Breast epithelium (tissue), 4 donors: ENCODE data around the gene SEMA6D. TPM values are rescaled to one million over a fixed set of nuclear protein-coding genes. Genes with fewer than 3 reads are reported as not detected.

Experiments
- DNase-seq, 2 donors: peaks; one replicate each; pipeline ENCODE4 v3.0.0-alpha.2; 2019; ENCODE audit warnings: low spot score in 2 of 2
- H3K27ac ChIP-seq, 2 donors: fragments of 200-600 bp; sonication (generic) in 1 of 2; one replicate each; pipeline ENCODE4 v1.5.1; 2016 to 2019; ENCODE audit warnings: mild to moderate bottlenecking in 1 of 2
- H3K27me3 ChIP-seq, 2 donors: fragments of 200-600 bp; sonication (generic) in 1 of 2; one replicate each; pipeline versions ENCODE4 v1.5.1 to v1.6.0; 2017 to 2019; ENCODE audit warnings: control low read depth in 1 of 2, mild to moderate bottlenecking in 1 of 2
- H3K36me3 ChIP-seq: fragments of 200-600 bp; one replicate; pipeline ENCODE4 v1.5.1; 2019
- H3K4me1 ChIP-seq, 2 donors: fragments of 200-600 bp; sonication (generic); one replicate each; pipeline ENCODE4 v1.5.1; 2016 to 2019; ENCODE audit warnings: control low read depth in 1 of 2
- H3K4me3 ChIP-seq, 3 donors: fragments of 200-600 bp; sonication (generic); 1 replicate in 2 of 3; 2 replicates in 1 of 3; pipeline ENCODE4 v1.5.1; 2016 to 2019; ENCODE audit warnings: mild to moderate bottlenecking in 3 of 3, moderate library complexity in 2 of 3
- H3K9me3 ChIP-seq, 2 donors: fragments of 200-600 bp; sonication (generic) in 1 of 2; one replicate each; pipeline ENCODE4 v1.5.1; 2016 to 2019; ENCODE audit warnings: control low read depth in 1 of 2
- CTCF ChIP-seq, 3 donors: fragments of 450-650 bp; IDR thresholded peaks; one replicate each; pipeline ENCODE4 v1.5.1; 2016 to 2017; ENCODE audit warnings: antibody characterized with exemption in 3 of 3, mild to moderate bottlenecking in 3 of 3, moderate library complexity in 3 of 3
- POLR2A ChIP-seq: fragments of 450-650 bp; IDR thresholded peaks from one replicate; pipeline ENCODE4 v1.6.1; 2016; ENCODE audit warnings: antibody characterized with exemption, mild to moderate bottlenecking, moderate library complexity
- POLR2AphosphoS5 ChIP-seq, 3 donors: sonication (generic); formaldehyde crosslinking; IDR thresholded peaks; one replicate each; pipeline ENCODE4 v1.6.1; 2017; ENCODE audit warnings: antibody characterized with exemption in 3 of 3
- intact Hi-C: fragments of 100-400 bp; cut with DNase I; formaldehyde crosslinking; loops from one replicate; pipeline ENCODE4 v1.15.1; 2023; ENCODE audit warnings: low total_unique reads
- total RNA-seq, 3 donors: library from RNA; depleted of rRNA; stranded (reverse); fragments of >200 nt; gene quantifications; one replicate each; pipeline ENCODE4 v1.1.0, GENCODE V29; 2016

The SEMA6D gene
- total RNA-seq, 3 donors from 2014 or later = 3.0 to 22.8 (median 10.5) TPM

GRCh38 chr15:47675735-47676134, 41.6 kb upstream of the SEMA6D start:
- DNase-seq = no peak
- Histone ChIP-seq H3K36me3 (no peaks in the 10 kb centered on the region), H3K9me3 (no peaks in the 10 kb centered on the region), H3K27ac (no peak overlapping the region), H3K27me3 (no peaks in the 10 kb centered on the region), H3K4me1 (no peaks in the 10 kb centered on the region), H3K4me3 (no peak overlapping the region)
- TF ChIP-seq POLR2AphosphoS5 (IDR thresholded peaks at IDR 0.05) = no peak
- TF ChIP-seq POLR2A = no peak
- no peak for TF ChIP-seq CTCF (IDR thresholded peaks at IDR 0.05)
- intact Hi-C loops = no loop called here

- TF ChIP-seq POLR2A = no peak
- TF ChIP-seq CTCF (IDR thresholded peaks at IDR 0.05) = no peak
- no peak for TF ChIP-seq POLR2AphosphoS5 (IDR thresholded peaks at IDR 0.05)
- Histone ChIP-seq H3K9me3 (no peaks in the 10 kb centered on the region), H3K36me3 (no peaks in the 10 kb centered on the region), H3K4me1 (no peaks in the 10 kb centered on the region), H3K4me3 (no peak overlapping the region), H3K27me3 (no peaks in the 10 kb centered on the region), H3K27ac (no peak overlapping the region)
- no peak for DNase-seq
- intact Hi-C loops = no loop called here
Measured at GRCh38 chr15:47678040-47678439, 39.3 kb upstream of the SEMA6D start.

- intact Hi-C loops = no loop called here
- Histone ChIP-seq H3K27me3 (no peaks in the 10 kb centered on the region), H3K9me3 (no peaks in the 10 kb centered on the region), H3K27ac (no peak overlapping the region), H3K4me1 (no peaks in the 10 kb centered on the region), H3K36me3 (no peaks in the 10 kb centered on the region), H3K4me3 (no peak overlapping the region)
- no peak for DNase-seq
- TF ChIP-seq POLR2A = no peak
- no peak for TF ChIP-seq POLR2AphosphoS5 (IDR thresholded peaks at IDR 0.05)
- TF ChIP-seq CTCF (IDR thresholded peaks at IDR 0.05) = no peak
Measured at GRCh38 chr15:47682661-47683060, 34.6 kb upstream of the SEMA6D start.

GRCh38 chr15:47685141-47685870, 32.0 kb upstream of the SEMA6D start:
- H3K36me3 ChIP-seq = no peaks in the 10 kb centered on the region
- H3K27ac ChIP-seq = no peak overlapping the region
- H3K27me3 ChIP-seq = no peaks in the 10 kb centered on the region
- DNase-seq = no peak
- H3K9me3 ChIP-seq = no peaks in the 10 kb centered on the region
- H3K4me3 ChIP-seq = no peak overlapping the region
- no peaks in the 10 kb centered on the region for H3K4me1 ChIP-seq
- intact Hi-C loops = no loop called here
- TF ChIP-seq POLR2A (no peak), CTCF (IDR thresholded peaks at IDR 0.05) (no peak), POLR2AphosphoS5 (IDR thresholded peaks at IDR 0.05) (no peak)

- TF ChIP-seq POLR2A (no peak), CTCF (IDR thresholded peaks at IDR 0.05) (no peak), POLR2AphosphoS5 (IDR thresholded peaks at IDR 0.05) (no peak)
- no peaks in the 10 kb centered on the region for H3K9me3 ChIP-seq
- H3K36me3 ChIP-seq = no peaks in the 10 kb centered on the region
- no peak for DNase-seq
- intact Hi-C loops = no loop called here
- H3K4me1 ChIP-seq = no peaks in the 10 kb centered on the region
- H3K4me3 ChIP-seq = no peak overlapping the region
- no peak overlapping the region for H3K27ac ChIP-seq
- no peaks in the 10 kb centered on the region for H3K27me3 ChIP-seq
Measured at GRCh38 chr15:47688573-47689086, 28.7 kb upstream of the SEMA6D start.
